ENCODE results near the gene MOXD1.

MOXD1 gene

DNA sequence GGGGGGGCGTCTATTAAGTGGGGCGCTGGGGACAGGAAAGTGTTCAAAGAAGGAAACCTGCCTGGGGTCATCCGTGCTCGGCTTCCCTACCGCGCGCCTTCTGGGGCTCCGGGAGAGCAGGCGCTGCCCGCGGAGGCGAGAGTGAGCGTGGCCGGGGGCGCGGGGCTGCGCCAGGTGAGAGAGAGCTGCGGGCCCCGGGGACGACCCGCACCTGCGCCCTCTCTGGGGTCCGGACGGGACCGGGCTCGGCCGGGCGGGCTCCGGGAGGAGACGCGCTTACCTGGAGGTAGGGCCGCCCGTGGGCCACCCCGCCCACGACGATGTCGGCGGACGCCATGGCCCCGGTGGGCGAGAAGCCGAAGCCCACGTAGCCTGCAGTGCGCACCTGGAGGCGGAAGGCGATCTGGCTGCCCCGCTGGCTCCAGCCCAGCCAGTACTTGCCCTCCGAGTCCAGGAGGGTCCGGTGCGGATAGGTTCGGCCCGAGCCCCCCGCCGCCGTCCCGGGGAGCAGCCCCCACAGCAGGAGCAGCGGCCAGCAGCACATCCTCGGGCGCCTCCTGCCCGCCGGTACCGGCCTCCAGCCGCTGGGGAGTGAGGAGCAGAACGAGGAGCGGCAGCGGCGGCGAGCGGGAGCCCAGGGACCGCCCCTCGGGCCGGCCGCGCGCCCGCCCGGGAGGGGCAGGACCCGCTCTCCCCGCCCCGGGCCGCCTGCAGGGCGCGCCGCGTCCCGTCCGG is at the start of gene MOXD1:
MOXD1 (minus strand) TSS at position 593 of the 735 bp plus-strand sequence; CDS start at position 544, 49 bp downstream.
- peaks cover 8% of the 10 kb centered on the region for H3K27me3 ChIP-seq (ENCODE audit: control insufficient read depth, insufficient read depth, low read length)
- no peak within 1 kb of the TSS for H3K27ac ChIP-seq (ENCODE audit: low read depth, low read length)
- H3K4me1 ChIP-seq (ENCODE audit: control insufficient read depth, insufficient read depth, low read length), result no peaks in the 10 kb centered on the region
- peak within 1 kb of the TSS; percentile 80 for H3K4me3 ChIP-seq (ENCODE audit: low read length)
- no peaks in the 10 kb centered on the region for H3K36me3 ChIP-seq (ENCODE audit: control insufficient read depth, insufficient read depth, low read length)
- H3K9ac ChIP-seq (ENCODE audit: low read length), result peak within 1 kb of the TSS; percentile 16

DNA sequence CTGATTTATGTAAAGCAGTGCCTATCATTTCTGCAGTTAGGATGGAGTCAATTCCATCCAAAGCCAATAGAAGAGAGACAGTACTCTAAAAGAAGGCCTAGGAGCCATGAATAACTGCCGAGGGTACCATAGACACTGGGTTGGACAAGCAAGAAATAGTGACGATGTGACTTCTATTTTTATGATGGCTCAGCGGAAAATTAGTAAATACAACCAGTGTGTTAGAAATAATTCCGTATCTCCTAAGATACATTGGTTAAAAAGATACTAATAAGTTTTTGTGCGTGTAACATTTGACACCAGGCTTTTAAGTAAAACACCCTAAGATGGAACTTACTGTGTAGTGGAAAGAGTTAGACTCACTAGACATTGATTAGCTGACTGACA is 45.6 kb upstream of the MOXD1 start:
- no peaks in the 10 kb centered on the region for H3K36me3 ChIP-seq (ENCODE audit: control insufficient read depth, insufficient read depth, low read length)
- H3K27me3 ChIP-seq (ENCODE audit: control insufficient read depth, insufficient read depth, low read length), result no peaks in the 10 kb centered on the region
- peaks cover 3% of the 10 kb centered on the region for H3K4me1 ChIP-seq (ENCODE audit: control insufficient read depth, insufficient read depth, low read length)
- H3K9ac ChIP-seq (ENCODE audit: low read length), result no peak overlapping the region
- no peak overlapping the region for H3K27ac ChIP-seq (ENCODE audit: low read depth, low read length)
- no peak overlapping the region for H3K4me3 ChIP-seq (ENCODE audit: low read length)

DNA sequence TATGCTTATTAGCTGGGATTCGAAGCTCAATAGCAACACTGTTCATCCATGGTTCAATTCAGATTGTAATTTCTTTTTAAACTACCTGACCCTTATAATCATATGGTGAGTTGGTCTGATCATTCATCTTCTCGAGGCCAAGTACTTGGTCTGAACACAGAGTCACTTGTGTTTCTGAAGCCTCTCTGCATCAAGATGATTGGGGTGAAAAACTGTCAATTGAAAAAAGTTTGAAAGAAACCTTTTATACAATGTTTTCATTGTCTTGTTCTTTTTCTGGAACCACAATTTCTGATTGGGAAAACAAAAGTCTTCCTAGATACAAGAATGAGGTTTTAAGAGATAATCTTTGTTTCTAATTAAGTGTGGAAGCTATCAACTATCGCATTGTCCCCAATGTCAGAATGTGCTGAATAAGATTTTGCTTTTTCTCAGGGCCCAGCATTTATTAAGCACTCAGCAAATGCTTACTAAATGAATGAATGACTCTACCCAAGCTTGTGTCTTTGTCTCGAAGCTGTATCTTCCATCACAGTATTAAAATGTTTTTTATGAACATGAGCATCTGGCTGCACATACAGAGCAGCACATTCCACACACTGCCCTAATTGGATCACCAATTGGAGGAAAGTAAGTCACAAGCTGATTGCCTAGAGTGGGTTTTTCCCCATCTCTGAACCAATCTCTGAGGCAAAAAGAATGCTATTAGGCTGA is 45.0 kb upstream of the MOXD1 start:
- peaks cover 3% of the 10 kb centered on the region for H3K4me1 ChIP-seq (ENCODE audit: control insufficient read depth, insufficient read depth, low read length)
- H3K27me3 ChIP-seq (ENCODE audit: control insufficient read depth, insufficient read depth, low read length), result no peaks in the 10 kb centered on the region
- no peak overlapping the region for H3K9ac ChIP-seq (ENCODE audit: low read length)
- no peak overlapping the region for H3K4me3 ChIP-seq (ENCODE audit: low read length)
- no peaks in the 10 kb centered on the region for H3K36me3 ChIP-seq (ENCODE audit: control insufficient read depth, insufficient read depth, low read length)
- H3K27ac ChIP-seq (ENCODE audit: low read depth, low read length), result no peak overlapping the region

DNA sequence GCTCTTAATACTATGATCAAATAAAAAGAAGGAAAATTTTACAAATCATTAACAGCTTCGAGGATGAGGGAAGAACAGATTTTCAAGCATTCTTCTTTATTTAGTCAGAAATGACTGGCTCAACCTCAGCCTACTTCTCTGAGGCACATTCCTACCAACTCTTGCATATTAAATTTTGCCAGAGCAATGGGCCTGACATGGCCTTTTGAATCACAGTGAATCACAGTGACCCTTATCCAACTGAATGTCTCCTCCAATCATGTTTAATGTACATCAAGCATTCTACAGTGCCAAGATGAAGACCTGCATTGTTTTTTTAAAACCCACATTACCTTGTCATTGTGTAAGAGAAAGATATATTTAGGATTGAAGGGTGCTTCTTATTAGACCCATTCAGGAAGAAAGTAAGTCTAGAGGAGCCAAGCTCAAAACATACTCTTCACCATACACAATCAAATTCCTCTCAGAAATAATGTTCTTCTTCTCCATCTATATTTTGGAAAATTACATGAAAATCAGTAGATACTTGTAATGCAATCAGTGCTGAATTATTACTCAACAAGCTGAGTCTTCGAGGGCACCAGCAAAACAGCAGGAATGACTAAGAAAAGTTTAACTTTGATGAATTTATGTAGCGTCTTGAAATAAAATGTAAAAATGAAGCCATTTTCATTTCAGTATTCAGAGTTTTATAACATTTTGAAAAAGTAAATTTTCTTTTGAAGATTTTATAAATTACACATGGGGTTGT is 44.1 kb upstream of the MOXD1 start:
- Histone ChIP-seq H3K4me3 (ENCODE audit: low read length) (no peak overlapping the region), H3K36me3 (ENCODE audit: control insufficient read depth, insufficient read depth, low read length) (no peaks in the 10 kb centered on the region), H3K27ac (ENCODE audit: low read depth, low read length) (no peak overlapping the region)

DNA sequence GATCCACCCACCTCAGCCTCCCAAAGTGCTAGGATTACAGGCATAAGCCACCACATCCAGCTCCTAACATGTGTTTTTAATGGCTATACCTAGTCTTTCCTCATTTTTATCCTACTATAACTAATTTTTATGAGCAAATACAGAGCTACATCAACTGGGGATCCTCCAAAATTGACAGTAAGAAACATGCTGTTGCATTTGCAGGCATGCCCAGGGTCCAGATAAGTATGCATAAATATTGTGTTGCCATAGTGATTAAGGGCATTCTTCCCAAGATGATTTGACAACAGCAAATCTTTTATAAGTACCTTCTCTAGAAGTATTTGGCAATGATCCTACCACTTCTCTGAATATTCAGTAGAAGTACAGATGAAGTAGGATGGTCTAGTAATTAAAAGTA is 41.9 kb upstream of the MOXD1 start:
- H3K4me1 ChIP-seq (ENCODE audit: control insufficient read depth, insufficient read depth, low read length), result peaks cover 3% of the 10 kb centered on the region
- H3K27me3 ChIP-seq (ENCODE audit: control insufficient read depth, insufficient read depth, low read length), result no peaks in the 10 kb centered on the region
- no peak overlapping the region for H3K4me3 ChIP-seq (ENCODE audit: low read length)
- no peaks in the 10 kb centered on the region for H3K36me3 ChIP-seq (ENCODE audit: control insufficient read depth, insufficient read depth, low read length)
- no peak overlapping the region for H3K9ac ChIP-seq (ENCODE audit: low read length)
- no peak overlapping the region for H3K27ac ChIP-seq (ENCODE audit: low read depth, low read length)

More for the DNA sequence above, 44.1 kb upstream of the MOXD1 start:
- no peak overlapping the region for H3K9ac ChIP-seq (ENCODE audit: low read length)
- peaks cover 3% of the 10 kb centered on the region for H3K4me1 ChIP-seq (ENCODE audit: control insufficient read depth, insufficient read depth, low read length)
- no peaks in the 10 kb centered on the region for H3K27me3 ChIP-seq (ENCODE audit: control insufficient read depth, insufficient read depth, low read length)

DNA sequence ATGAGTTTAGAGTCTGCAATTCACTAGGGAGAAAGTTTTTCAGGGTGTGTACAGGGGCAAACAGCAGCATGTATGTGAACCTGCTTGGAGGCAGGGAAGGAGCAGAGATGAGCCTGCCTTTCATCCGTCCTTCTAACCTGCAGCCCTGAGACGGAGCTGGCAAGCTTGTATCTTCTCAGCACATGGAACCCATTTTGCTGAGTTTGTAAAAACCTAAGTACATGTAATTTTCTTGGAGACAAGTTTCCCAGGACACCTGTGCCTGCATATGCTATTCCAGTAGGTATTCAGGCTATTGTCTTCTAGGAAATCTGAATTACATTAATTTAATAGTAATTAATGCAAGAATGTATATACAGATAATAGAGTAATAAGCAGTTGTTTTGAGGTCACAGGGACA is 28.8 kb upstream of the MOXD1 start:
- H3K4me3 ChIP-seq (ENCODE audit: low read length), result no peak overlapping the region
- H3K4me1 ChIP-seq (ENCODE audit: control insufficient read depth, insufficient read depth, low read length), result no peaks in the 10 kb centered on the region
- H3K36me3 ChIP-seq (ENCODE audit: control insufficient read depth, insufficient read depth, low read length), result no peaks in the 10 kb centered on the region
- H3K27me3 ChIP-seq (ENCODE audit: control insufficient read depth, insufficient read depth, low read length), result no peaks in the 10 kb centered on the region
- H3K27ac ChIP-seq (ENCODE audit: low read depth, low read length), result no peak overlapping the region
- H3K9ac ChIP-seq (ENCODE audit: low read length), result no peak overlapping the region

DNA sequence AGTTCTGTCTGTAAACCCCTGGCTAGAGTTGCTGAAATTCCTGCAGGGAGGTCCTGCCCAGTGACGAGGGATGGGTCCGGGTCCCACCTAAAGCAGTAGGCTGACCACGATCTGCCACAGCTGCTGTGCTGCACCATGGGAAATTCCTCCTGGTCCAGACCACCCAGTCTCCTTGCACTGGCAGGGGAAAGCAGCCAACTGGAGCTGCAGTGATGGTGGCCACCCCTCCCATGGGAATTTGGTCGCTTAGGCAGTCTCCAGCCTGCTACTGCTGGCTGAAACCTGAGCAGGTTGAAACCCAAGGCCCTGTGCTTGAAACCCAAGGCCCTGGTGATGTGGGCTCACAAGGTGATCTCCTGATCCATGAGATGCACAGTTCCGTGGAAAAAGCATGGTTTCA is 23.9 kb upstream of the MOXD1 start:
- Histone ChIP-seq H3K4me3 (ENCODE audit: low read length) (no peak overlapping the region), H3K27ac (ENCODE audit: low read depth, low read length) (no peak overlapping the region), H3K9ac (ENCODE audit: low read length) (no peak overlapping the region), H3K27me3 (ENCODE audit: control insufficient read depth, insufficient read depth, low read length) (no peaks in the 10 kb centered on the region), H3K36me3 (ENCODE audit: control insufficient read depth, insufficient read depth, low read length) (no peaks in the 10 kb centered on the region), H3K4me1 (ENCODE audit: control insufficient read depth, insufficient read depth, low read length) (no peaks in the 10 kb centered on the region)

DNA sequence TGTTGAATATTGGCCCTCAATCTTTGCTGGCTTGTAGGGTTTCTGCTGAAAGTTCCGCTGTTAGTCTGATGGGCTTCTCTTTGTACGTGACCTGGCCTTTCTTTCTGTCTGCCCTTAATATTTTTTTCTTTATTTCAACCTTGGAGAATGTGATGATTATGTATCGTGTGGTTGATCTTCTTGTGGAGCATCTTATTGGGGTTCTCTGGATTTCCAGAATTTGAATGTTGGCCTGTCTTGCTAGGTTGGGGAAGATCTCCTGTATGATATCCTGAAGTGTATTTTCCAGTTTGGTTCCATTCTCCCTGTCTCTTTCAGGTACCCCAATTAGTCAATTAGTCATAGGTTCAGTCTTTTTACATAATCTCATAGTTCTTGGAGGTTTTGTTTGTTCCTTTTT is 22.6 kb upstream of the MOXD1 start:
- Histone ChIP-seq H3K9ac (ENCODE audit: low read length) (no peak overlapping the region), H3K4me3 (ENCODE audit: low read length) (no peak overlapping the region), H3K27ac (ENCODE audit: low read depth, low read length) (no peak overlapping the region), H3K27me3 (ENCODE audit: control insufficient read depth, insufficient read depth, low read length) (no peaks in the 10 kb centered on the region), H3K36me3 (ENCODE audit: control insufficient read depth, insufficient read depth, low read length) (no peaks in the 10 kb centered on the region), H3K4me1 (ENCODE audit: control insufficient read depth, insufficient read depth, low read length) (no peaks in the 10 kb centered on the region)

DNA sequence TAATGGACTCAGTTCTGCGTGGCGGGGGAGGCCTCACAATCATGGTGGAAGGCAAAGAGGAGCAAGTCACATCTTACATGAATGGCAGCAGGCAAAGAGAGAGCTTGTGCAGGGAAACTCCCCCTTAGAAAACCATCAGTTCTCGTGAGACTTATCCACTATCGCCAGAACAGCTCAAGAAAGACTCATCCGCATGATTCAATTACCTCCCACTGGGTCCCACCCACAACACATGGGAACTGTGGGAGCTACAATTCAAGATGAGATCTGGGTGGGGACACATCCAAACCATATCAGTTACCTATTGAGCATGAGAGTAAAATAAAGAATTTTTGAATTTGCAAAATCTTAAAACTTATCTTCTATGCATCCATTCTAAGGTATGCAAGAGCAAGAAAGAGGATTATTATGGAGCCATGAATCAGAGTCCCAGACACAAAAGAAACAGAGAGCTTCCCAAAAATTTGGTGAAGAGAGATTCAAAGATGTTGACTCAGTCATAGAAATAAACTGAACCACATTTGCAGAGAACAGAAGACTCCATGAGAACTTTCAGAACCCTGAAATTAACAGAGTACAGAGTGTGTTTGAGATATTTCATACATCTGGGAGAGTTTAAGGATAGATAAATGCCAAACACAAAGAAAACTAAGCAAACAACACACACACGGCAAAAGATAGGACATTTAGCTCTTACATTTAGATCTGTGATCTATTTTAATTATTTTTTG is 17.1 kb upstream of the MOXD1 start:
- H3K36me3 ChIP-seq (ENCODE audit: control insufficient read depth, insufficient read depth, low read length), result no peaks in the 10 kb centered on the region
- H3K27me3 ChIP-seq (ENCODE audit: control insufficient read depth, insufficient read depth, low read length), result no peaks in the 10 kb centered on the region
- no peak overlapping the region for H3K4me3 ChIP-seq (ENCODE audit: low read length)
- H3K4me1 ChIP-seq (ENCODE audit: control insufficient read depth, insufficient read depth, low read length), result no peaks in the 10 kb centered on the region
- no peak overlapping the region for H3K27ac ChIP-seq (ENCODE audit: low read depth, low read length)
- H3K9ac ChIP-seq (ENCODE audit: low read length), result no peak overlapping the region

DNA sequence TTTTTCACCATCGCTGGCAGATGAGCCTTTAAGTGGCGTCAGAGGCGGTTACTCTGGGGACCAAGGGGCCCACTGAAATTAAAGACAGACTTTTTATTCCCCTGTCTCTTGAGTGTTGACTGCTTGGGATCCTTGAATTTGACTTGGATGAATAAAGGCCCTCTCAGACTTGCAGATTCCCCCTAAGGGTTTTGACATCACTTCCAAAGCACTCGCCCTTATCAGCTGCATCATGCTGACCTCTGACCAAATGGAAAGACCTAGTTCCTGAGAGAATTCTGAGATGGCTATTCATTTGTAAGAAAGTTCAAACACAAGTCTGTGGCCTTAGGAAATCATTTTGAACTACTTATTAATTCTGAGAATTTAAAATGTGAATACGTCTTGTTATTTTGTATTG is 13.5 kb upstream of the MOXD1 start:
- Histone ChIP-seq H3K4me3 (ENCODE audit: low read length) (no peak overlapping the region), H3K4me1 (ENCODE audit: control insufficient read depth, insufficient read depth, low read length) (no peaks in the 10 kb centered on the region), H3K27me3 (ENCODE audit: control insufficient read depth, insufficient read depth, low read length) (no peaks in the 10 kb centered on the region), H3K36me3 (ENCODE audit: control insufficient read depth, insufficient read depth, low read length) (no peaks in the 10 kb centered on the region), H3K9ac (ENCODE audit: low read length) (no peak overlapping the region), H3K27ac (ENCODE audit: low read depth, low read length) (no peak overlapping the region)

DNA sequence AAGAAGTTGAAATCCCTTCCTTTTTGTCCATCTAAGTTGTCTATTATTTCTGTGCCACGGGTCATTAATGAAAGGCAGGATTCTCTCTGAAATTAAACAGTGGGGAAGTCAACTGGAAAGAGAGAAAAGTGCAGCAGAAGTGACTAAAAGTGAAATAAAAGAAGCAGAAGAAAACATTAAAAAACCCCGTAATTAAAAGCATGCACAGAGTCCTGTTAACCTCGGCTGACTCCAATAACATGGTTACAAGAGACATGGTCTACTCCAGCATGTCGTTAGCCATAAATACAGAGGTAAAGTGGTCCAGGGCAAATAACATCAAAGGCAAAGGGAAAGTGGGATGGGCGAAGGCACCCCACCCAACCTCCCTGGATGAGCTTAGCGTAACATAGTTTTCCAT is 13.0 kb upstream of the MOXD1 start:
- Histone ChIP-seq H3K4me1 (ENCODE audit: control insufficient read depth, insufficient read depth, low read length) (no peaks in the 10 kb centered on the region), H3K4me3 (ENCODE audit: low read length) (no peak overlapping the region), H3K9ac (ENCODE audit: low read length) (no peak overlapping the region), H3K27me3 (ENCODE audit: control insufficient read depth, insufficient read depth, low read length) (no peaks in the 10 kb centered on the region), H3K36me3 (ENCODE audit: control insufficient read depth, insufficient read depth, low read length) (no peaks in the 10 kb centered on the region), H3K27ac (ENCODE audit: low read depth, low read length) (no peak overlapping the region)

DNA sequence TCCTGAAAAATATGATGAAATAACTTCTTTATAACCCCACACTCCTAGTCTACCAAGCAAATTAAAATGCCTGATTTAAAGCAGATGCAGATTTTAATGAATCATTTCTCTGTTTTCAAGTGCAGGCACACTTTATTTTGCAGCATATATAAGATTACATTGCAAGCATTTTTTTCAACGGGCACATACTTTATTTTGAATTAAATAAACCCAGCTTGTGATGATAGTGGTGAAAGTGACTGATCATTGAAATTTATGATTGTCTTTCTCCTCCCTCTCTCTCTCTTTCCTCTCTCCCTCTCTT is 12.2 kb upstream of the MOXD1 start:
- H3K27ac ChIP-seq (ENCODE audit: low read depth, low read length), result no peak overlapping the region
- H3K4me1 ChIP-seq (ENCODE audit: control insufficient read depth, insufficient read depth, low read length), result no peaks in the 10 kb centered on the region
- H3K9ac ChIP-seq (ENCODE audit: low read length), result no peak overlapping the region
- no peaks in the 10 kb centered on the region for H3K36me3 ChIP-seq (ENCODE audit: control insufficient read depth, insufficient read depth, low read length)
- H3K27me3 ChIP-seq (ENCODE audit: control insufficient read depth, insufficient read depth, low read length), result no peaks in the 10 kb centered on the region
- H3K4me3 ChIP-seq (ENCODE audit: low read length), result no peak overlapping the region

All from rectal smooth muscle tissue (tissue), 1 donor.